Left lung (tissue), 10 donors: ENCODE results near the gene TSR3. TPM values are rescaled to one million over a fixed set of nuclear protein-coding genes. Genes with fewer than 3 reads are reported as not detected.

Experiments used
- ATAC-seq: fragments of 200-7000 bp; cut with Tn5 transposase; one replicate; pipeline ENCODE4 v1.9.1; 2020; ENCODE audit warnings: moderate library complexity
- DNase-seq, 4 donors: peaks; one replicate each; pipeline ENCODE4 v3.0.0-alpha.2; 2013 to 2020
- H3K27ac ChIP-seq, 2 donors: fragments of 200-600 bp; sonication (generic) in 1 of 2; one replicate each; pipeline versions ENCODE4 v1.5.0 to v1.8.0; 2020 to 2021
- H3K27me3 ChIP-seq, 2 donors: fragments of 200-600 bp; sonication (generic) in 1 of 2; one replicate each; pipeline versions ENCODE4 v1.5.0 to v1.8.0; 2020 to 2021
- H3K36me3 ChIP-seq, 2 donors: fragments of 200-600 bp; sonication (generic) in 1 of 2; one replicate each; pipeline versions ENCODE4 v1.5.0 to v1.8.0; 2020 to 2021
- H3K4me1 ChIP-seq, 2 donors: fragments of 200-600 bp; one replicate each; pipeline ENCODE4 v1.8.0; 2021
- H3K4me3 ChIP-seq, 2 donors: fragments of 200-600 bp; sonication (generic) in 1 of 2; one replicate each; pipeline versions ENCODE4 v1.5.0 to v1.8.0; 2020 to 2021; ENCODE audit warnings: mild to moderate bottlenecking in 1 of 2
- H3K9me3 ChIP-seq, 2 donors: fragments of 200-600 bp; sonication (generic) in 1 of 2; one replicate each; pipeline versions ENCODE4 v1.5.0 to v1.8.0; 2020 to 2021
- CTCF ChIP-seq, 2 donors: fragments of 200-600 bp; sonication (generic) in 1 of 2; IDR thresholded peaks; one replicate each; pipeline versions ENCODE4 v1.5.0 to v1.8.0; 2021; ENCODE audit warnings: antibody characterized with exemption in 2 of 2
- intact Hi-C, 2 donors: fragments of 100-400 bp; cut with DNase I; formaldehyde crosslinking; loops; one replicate each; pipeline versions ENCODE4 v1.11.2 to v1.14.2; 2022
- polyA plus RNA-seq, 6 donors: library from polyadenylated mRNA; unstranded; fragments of 120-200 nt; gene quantifications; one replicate each; pipeline ENCODE4 v1.2.1, GENCODE V29; 2013; ENCODE audit not compliant: insufficient read length in 6 of 6
- total RNA-seq, 2 donors: library from RNA; stranded (reverse); fragmentation: NEBNext Ultra II Directional; extraction: Animal tissue kit (Norgen Biotek cat#: 25700); gene quantifications; one replicate each; pipeline ENCODE4 v1.2.1, GENCODE V29; 2021
- donor health status: DM: no; HTN: yes; CAD: no.
- donor health status: DM: no; HTN: no; CAD: no.

TSR3 gene
- total and polyA plus RNA-seq, 8 donors: 33.6 to 57.0 (median 45.9) TPM

GRCh38 chr16:1366712-1367299 is 15.1 kb upstream of the TSR3 start:
- Histone ChIP-seq H3K4me1 (no peaks in the 10 kb centered on the region), H3K27me3 (no peaks in the 10 kb centered on the region), H3K9me3 (no peaks in the 10 kb centered on the region), H3K36me3 (peaks cover 0 to 89% of the 10 kb centered on the region in 2 donors), H3K27ac (no peak overlapping the region), H3K4me3 (no peak overlapping the region)
- intact Hi-C loops: no loop called here
- ATAC-seq (no peak), DNase-seq (peak in 1 of 4 donors; percentile 69)
- TF ChIP-seq CTCF (IDR thresholded peaks at IDR 0.05): no peak

GRCh38 chr16:1366060-1366711 is 14.5 kb upstream of the TSR3 start:
- H3K9me3 ChIP-seq: no peaks in the 10 kb centered on the region
- no peaks in the 10 kb centered on the region for H3K27me3 ChIP-seq
- intact Hi-C loops: no loop called here
- TF ChIP-seq CTCF (IDR thresholded peaks at IDR 0.05): no peak
- H3K4me1 ChIP-seq: no peaks in the 10 kb centered on the region
- H3K36me3 ChIP-seq: peaks cover 0 to 90% of the 10 kb centered on the region in 2 donors
- no peak overlapping the region for H3K4me3 ChIP-seq
- DNase-seq (peak in 1 of 4 donors; percentile 78), ATAC-seq (no peak)
- no peak overlapping the region for H3K27ac ChIP-seq

GRCh38 chr16:1364510-1364909 is 12.8 kb upstream of the TSR3 start:
- no peak for TF ChIP-seq CTCF (IDR thresholded peaks at IDR 0.05)
- no peaks in the 10 kb centered on the region for H3K9me3 ChIP-seq
- intact Hi-C loops: no loop called here

DNA sequence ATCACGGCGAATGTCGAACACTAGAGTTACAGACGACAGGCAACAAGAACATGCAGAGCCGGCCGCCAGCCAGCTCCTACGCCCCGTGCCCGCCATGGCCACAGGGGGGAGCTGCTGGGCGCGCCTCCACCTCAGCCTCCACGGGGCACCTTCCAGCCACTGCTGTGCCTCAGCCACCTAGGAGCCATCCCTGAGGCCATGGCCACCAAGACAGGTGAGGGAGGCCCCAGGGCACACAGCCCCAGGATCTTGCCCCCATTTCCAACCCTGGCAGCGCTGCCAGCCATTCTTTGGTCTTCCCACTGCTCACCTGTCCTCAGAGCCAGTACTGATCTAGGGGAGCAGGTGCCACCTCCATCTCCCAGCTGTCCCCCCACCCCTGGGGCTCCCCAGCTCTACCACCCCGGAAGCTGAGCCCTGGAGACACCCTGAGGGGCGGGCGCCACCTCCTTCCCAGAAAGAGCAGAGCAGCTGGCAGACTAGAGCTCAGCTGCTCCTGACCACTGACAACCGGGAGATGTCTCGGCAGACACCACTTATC is 11.9 kb upstream of the TSR3 start:
- peak; percentile 40 to 83 for TF ChIP-seq CTCF (IDR thresholded peaks at IDR 0.05)
- H3K9me3 ChIP-seq: no peaks in the 10 kb centered on the region
- no peaks in the 10 kb centered on the region for H3K27me3 ChIP-seq
- no peak overlapping the region for H3K27ac ChIP-seq
- H3K36me3 ChIP-seq: peaks cover 0 to 81% of the 10 kb centered on the region in 2 donors
- no peak overlapping the region for H3K4me3 ChIP-seq
- DNase-seq (peak in 1 of 4 donors; percentile 92), ATAC-seq (peak; percentile 91)
- intact Hi-C loops: no loop called here
- H3K4me1 ChIP-seq: no peaks in the 10 kb centered on the region

More at GRCh38 chr16:1364510-1364909, 12.8 kb upstream of the TSR3 start:
- ATAC-seq (no peak), DNase-seq (peak in 1 of 4 donors; percentile 74)
- H3K27me3 ChIP-seq: no peaks in the 10 kb centered on the region
- H3K27ac ChIP-seq: no peak overlapping the region
- H3K36me3 ChIP-seq: peaks cover 0 to 90% of the 10 kb centered on the region in 2 donors
- no peaks in the 10 kb centered on the region for H3K4me1 ChIP-seq
- no peak overlapping the region for H3K4me3 ChIP-seq

DNA sequence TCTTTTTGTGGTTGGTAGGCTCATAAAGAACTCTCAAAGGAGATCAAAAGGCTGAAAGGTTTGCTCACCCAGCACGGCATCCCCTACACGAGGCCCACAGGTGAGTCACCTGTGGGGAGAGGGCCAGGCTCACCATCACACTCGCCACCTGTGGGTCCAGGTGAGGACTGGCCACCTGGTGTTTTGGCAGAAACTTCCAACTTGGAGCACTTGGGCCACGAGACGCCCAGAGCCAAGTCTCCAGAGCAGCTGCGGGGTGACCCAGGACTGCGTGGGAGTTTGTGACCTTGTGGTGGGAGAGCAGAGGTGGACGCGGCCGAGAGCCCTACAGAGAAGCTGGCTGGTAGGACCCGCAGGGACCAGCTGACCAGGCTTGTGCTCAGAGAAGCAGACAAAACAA is 11.1 kb upstream of the TSR3 start:
- Histone ChIP-seq H3K36me3 (peaks cover 0 to 80% of the 10 kb centered on the region in 2 donors), H3K4me3 (no peak overlapping the region), H3K27ac (no peak overlapping the region), H3K9me3 (no peaks in the 10 kb centered on the region), H3K4me1 (no peaks in the 10 kb centered on the region), H3K27me3 (no peaks in the 10 kb centered on the region)
- TF ChIP-seq CTCF (IDR thresholded peaks at IDR 0.05): no peak
- intact Hi-C loops: no loop called here
- ATAC-seq (no peak), DNase-seq (peak in 1 of 4 donors; percentile 45)
